Left lung (tissue), 10 donors: ENCODE data around the gene CADM1. TPM values are rescaled to one million over a fixed set of nuclear protein-coding genes. Genes with fewer than 3 reads are reported as not detected.

Experiments
- ATAC-seq: fragments of 200-7000 bp; cut with Tn5 transposase; one replicate; pipeline ENCODE4 v1.9.1; 2020; ENCODE audit warnings: moderate library complexity
- DNase-seq, 4 donors: peaks; one replicate each; pipeline ENCODE4 v3.0.0-alpha.2; 2013 to 2020
- H3K27ac ChIP-seq, 2 donors: fragments of 200-600 bp; sonication (generic) in 1 of 2; one replicate each; pipeline versions ENCODE4 v1.5.0 to v1.8.0; 2020 to 2021
- H3K27me3 ChIP-seq, 2 donors: fragments of 200-600 bp; sonication (generic) in 1 of 2; one replicate each; pipeline versions ENCODE4 v1.5.0 to v1.8.0; 2020 to 2021
- H3K36me3 ChIP-seq, 2 donors: fragments of 200-600 bp; sonication (generic) in 1 of 2; one replicate each; pipeline versions ENCODE4 v1.5.0 to v1.8.0; 2020 to 2021
- H3K4me1 ChIP-seq, 2 donors: fragments of 200-600 bp; one replicate each; pipeline ENCODE4 v1.8.0; 2021
- H3K4me3 ChIP-seq, 2 donors: fragments of 200-600 bp; sonication (generic) in 1 of 2; one replicate each; pipeline versions ENCODE4 v1.5.0 to v1.8.0; 2020 to 2021; ENCODE audit warnings: mild to moderate bottlenecking in 1 of 2
- H3K9me3 ChIP-seq, 2 donors: fragments of 200-600 bp; sonication (generic) in 1 of 2; one replicate each; pipeline versions ENCODE4 v1.5.0 to v1.8.0; 2020 to 2021
- intact Hi-C, 2 donors: fragments of 100-400 bp; cut with DNase I; formaldehyde crosslinking; loops; one replicate each; pipeline versions ENCODE4 v1.11.2 to v1.14.2; 2022
- polyA plus RNA-seq, 6 donors: library from polyadenylated mRNA; unstranded; fragments of 120-200 nt; gene quantifications; one replicate each; pipeline ENCODE4 v1.2.1, GENCODE V29; 2013; ENCODE audit not compliant: insufficient read length in 6 of 6
- total RNA-seq, 2 donors: library from RNA; stranded (reverse); fragmentation: NEBNext Ultra II Directional; extraction: Animal tissue kit (Norgen Biotek cat#: 25700); gene quantifications; one replicate each; pipeline ENCODE4 v1.2.1, GENCODE V29; 2021
- TF ChIP-seq, protein P1 (sequence below), 2 donors: fragments of 200-600 bp; sonication (generic) in 1 of 2; IDR thresholded peaks; one replicate each; pipeline versions ENCODE4 v1.5.0 to v1.8.0; 2021; ENCODE audit warnings: antibody characterized with exemption in 2 of 2
- donor health status: DM: no; HTN: yes; CAD: no.
- donor health status: DM: no; HTN: no; CAD: no.

Gene CADM1
- total and polyA plus RNA-seq, 8 donors = 105 to 307 (median 156) TPM

DNA sequence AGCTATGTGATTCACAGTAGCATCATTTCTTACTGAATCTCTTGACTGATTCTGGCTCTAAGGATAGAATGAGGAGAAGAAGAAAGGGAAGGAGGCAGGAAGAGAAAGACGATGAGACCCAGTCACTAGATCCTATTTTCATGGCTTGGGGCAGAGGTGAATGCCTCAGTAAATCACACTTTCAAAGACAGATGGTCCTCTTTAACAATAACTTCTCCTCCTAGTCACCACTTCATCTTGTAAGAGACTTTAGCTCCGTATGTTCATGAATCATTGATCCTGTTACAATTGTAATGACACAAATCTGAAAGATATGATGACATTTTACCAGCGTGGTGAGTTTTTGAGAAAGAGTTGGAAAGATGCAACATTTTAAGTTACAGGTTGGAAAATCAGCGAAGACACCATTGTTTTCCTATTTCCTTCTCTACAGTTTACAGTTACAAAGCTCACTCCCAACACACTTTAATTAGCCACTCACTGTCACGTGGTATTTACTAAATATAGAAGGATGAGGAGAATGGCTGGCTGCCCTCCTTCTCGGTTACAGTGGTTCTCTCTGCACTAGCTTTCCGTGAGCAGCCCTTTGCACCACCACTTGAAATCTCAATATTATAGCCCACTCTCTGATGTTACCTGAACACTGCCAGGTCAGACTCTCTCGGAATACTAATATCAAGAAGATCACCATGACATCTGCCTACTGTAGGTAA, 205.8 kb downstream of the CADM1 start:
- DNase-seq = no peak

DNA sequence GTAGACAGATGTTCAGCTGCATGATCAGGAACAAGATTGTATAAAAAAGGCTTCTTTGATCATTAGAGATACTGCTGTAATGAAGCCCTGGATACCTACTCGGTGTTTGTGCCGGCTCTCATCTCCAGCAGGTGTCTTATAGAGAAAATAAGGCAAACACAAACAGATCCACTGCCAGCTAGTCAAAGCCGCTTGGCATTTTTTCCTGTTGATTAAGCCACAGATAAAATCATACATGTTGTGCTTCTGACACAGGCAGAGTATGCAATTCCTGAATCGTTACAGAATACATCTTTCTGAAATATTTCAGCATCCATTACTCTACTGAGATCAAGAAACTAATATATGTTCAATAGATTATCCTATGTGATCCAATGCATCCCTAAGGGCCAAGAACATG, 206.9 kb downstream of the CADM1 start:
- TF ChIP-seq, protein P1, sequence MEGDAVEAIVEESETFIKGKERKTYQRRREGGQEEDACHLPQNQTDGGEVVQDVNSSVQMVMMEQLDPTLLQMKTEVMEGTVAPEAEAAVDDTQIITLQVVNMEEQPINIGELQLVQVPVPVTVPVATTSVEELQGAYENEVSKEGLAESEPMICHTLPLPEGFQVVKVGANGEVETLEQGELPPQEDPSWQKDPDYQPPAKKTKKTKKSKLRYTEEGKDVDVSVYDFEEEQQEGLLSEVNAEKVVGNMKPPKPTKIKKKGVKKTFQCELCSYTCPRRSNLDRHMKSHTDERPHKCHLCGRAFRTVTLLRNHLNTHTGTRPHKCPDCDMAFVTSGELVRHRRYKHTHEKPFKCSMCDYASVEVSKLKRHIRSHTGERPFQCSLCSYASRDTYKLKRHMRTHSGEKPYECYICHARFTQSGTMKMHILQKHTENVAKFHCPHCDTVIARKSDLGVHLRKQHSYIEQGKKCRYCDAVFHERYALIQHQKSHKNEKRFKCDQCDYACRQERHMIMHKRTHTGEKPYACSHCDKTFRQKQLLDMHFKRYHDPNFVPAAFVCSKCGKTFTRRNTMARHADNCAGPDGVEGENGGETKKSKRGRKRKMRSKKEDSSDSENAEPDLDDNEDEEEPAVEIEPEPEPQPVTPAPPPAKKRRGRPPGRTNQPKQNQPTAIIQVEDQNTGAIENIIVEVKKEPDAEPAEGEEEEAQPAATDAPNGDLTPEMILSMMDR (IDR thresholded peaks at IDR 0.05) = no peak
- no peaks in the 10 kb centered on the region for H3K4me1 ChIP-seq
- DNase-seq (no peak), ATAC-seq (no peak)
- H3K4me3 ChIP-seq = no peak overlapping the region
- no peaks in the 10 kb centered on the region for H3K36me3 ChIP-seq
- intact Hi-C loops = no loop called here
- H3K9me3 ChIP-seq = no peaks in the 10 kb centered on the region
- no peak overlapping the region for H3K27ac ChIP-seq
- no peaks in the 10 kb centered on the region for H3K27me3 ChIP-seq

More for the DNA sequence above, 205.8 kb downstream of the CADM1 start:
- H3K9me3 ChIP-seq = no peaks in the 10 kb centered on the region
- no peaks in the 10 kb centered on the region for H3K27me3 ChIP-seq
- H3K36me3 ChIP-seq = no peaks in the 10 kb centered on the region
- H3K4me3 ChIP-seq = no peak overlapping the region
- TF ChIP-seq, protein P1 (IDR thresholded peaks at IDR 0.05) = no peak
- no peaks in the 10 kb centered on the region for H3K4me1 ChIP-seq
- no peak overlapping the region for H3K27ac ChIP-seq
- no peak for ATAC-seq
- intact Hi-C loops = no loop called here

DNA sequence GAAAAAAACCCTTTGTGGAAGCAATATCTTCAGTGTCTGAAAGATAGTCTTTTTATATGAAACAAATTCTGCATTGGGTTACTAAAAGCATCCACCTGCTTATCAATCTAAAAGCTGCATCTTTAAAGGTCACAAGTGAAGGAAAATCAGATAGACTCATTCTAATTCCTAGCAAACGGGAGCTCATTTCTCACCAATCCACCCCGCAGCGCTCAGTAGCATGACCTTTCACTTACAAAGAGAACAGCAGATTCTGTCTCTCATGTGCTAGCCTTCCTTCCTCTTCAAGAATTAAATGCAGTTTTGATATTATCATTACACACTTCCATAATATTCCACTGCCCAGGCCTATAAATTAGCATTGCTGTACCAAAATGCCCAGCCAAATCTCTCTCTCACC, 212.9 kb downstream of the CADM1 start:
- intact Hi-C loops = no loop called here
- TF ChIP-seq, protein P1 (IDR thresholded peaks at IDR 0.05) = no peak

DNA sequence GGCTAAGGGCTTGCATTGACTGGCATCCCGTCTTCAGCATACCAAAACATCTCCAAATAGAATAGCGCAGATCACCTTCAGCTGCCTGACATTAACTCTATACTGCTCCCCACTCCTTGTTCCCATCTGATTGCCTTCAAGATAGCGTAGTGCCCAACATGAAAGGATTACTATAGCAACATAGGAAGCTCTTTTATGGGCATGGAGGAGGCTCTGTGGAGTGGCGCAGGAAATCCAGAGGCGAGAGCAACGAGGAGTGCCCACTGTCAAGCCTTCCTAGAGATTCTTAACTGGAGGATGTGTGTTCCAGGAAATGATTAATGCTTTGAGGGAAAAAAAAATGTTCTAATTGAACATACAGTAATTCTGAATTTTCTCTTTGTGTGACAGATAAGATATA, 213.3 kb downstream of the CADM1 start:
- H3K27me3 ChIP-seq = no peaks in the 10 kb centered on the region
- H3K4me3 ChIP-seq = no peak overlapping the region
- intact Hi-C loops = no loop called here
- no peak overlapping the region for H3K27ac ChIP-seq
- peak; percentile 43 for ATAC-seq
- H3K4me1 ChIP-seq = no peaks in the 10 kb centered on the region
- no peak for DNase-seq
- no peaks in the 10 kb centered on the region for H3K36me3 ChIP-seq
- no peaks in the 10 kb centered on the region for H3K9me3 ChIP-seq
- TF ChIP-seq, protein P1 (IDR thresholded peaks at IDR 0.05) = no peak

More for the DNA sequence above, 212.9 kb downstream of the CADM1 start:
- ATAC-seq = no peak
- no peaks in the 10 kb centered on the region for H3K36me3 ChIP-seq
- H3K4me1 ChIP-seq = no peaks in the 10 kb centered on the region
- H3K27ac ChIP-seq = no peak overlapping the region
- H3K9me3 ChIP-seq = no peaks in the 10 kb centered on the region
- no peak overlapping the region for H3K4me3 ChIP-seq
- H3K27me3 ChIP-seq = no peaks in the 10 kb centered on the region
- DNase-seq = no peak

DNA sequence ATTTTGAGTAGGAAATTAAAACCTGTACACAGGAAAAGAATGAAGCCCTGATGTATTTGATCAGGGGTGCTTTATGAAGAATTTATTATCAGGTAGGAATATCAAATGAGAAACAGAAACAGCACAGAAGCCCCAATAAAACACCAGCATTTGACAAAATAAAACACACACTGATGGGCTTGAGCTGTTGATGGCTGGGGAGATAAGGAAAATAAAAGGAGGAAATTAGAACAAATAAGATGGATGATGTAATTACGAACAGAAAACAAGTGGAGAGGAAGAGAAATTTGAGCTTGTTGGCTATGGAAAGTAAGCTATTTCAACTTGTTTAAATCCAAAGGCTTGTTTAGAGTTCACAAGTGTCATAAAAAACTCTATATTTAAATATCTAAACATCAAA, 213.7 kb downstream of the CADM1 start:
- Histone ChIP-seq H3K9me3 (no peaks in the 10 kb centered on the region), H3K27me3 (no peaks in the 10 kb centered on the region), H3K36me3 (no peaks in the 10 kb centered on the region), H3K27ac (no peak overlapping the region), H3K4me3 (no peak overlapping the region), H3K4me1 (no peaks in the 10 kb centered on the region)
- DNase-seq (no peak), ATAC-seq (no peak)
- intact Hi-C loops = no loop called here
- TF ChIP-seq, protein P1 (IDR thresholded peaks at IDR 0.05) = no peak
